WTC11 (cell line): Measurements from ENCODE around the gene NRXN2. TPM values are rescaled to one million over a fixed set of nuclear protein-coding genes. Genes with fewer than 3 reads are reported as not detected.

Source experiments
- ATAC-seq: fragments of 200-7000 bp; cut with Tn5 transposase; 2 replicates; pipeline ENCODE4 v1.10.0; 2021; ENCODE audit warnings: mild to moderate bottlenecking, moderate library complexity
- CTCF ChIA-PET: fragments of 300-600 bp; sonication (Branson Sonifier 250); formaldehyde crosslinking; loops from one replicate; lab custom pipeline; 2021; ENCODE audit warnings: antibody characterized with exemption; lab: Charles Lee
- POLR2A ChIA-PET: fragments of 350-600 bp; sonication (Branson Sonifier 250); formaldehyde crosslinking; loops from one replicate; lab custom pipeline; 2021; ENCODE audit warnings: antibody characterized with exemption; lab: Charles Lee
- DNase-seq: peaks from one replicate; pipeline ENCODE4 v3.0.0; 2021; ENCODE audit warnings: low spot score
- H3K27ac Mint-ChIP-seq: 2 replicates; pipeline ENCODE4 v1.8.0; 2021; ENCODE audit warnings: mixed read lengths
- H3K27me3 Mint-ChIP-seq: 2 replicates; pipeline ENCODE4 v1.8.0; 2021; ENCODE audit warnings: low read depth, mild to moderate bottlenecking, moderate library complexity, mixed read lengths
- H3K36me3 Mint-ChIP-seq: 2 replicates; pipeline ENCODE4 v1.8.0; 2021; ENCODE audit warnings: mixed read lengths
- H3K4me1 Mint-ChIP-seq: 2 replicates; pipeline ENCODE4 v1.8.0; 2022; ENCODE audit warnings: mixed read lengths
- H3K4me3 Mint-ChIP-seq: 2 replicates; pipeline ENCODE4 v1.8.0; 2021; ENCODE audit warnings: mild to moderate bottlenecking, moderate library complexity, mixed read lengths
- H3K9me3 Mint-ChIP-seq: 2 replicates; pipeline ENCODE4 v1.8.0; 2021; ENCODE audit warnings: mixed read lengths
- ATF1 ChIP-seq: sonication (generic); formaldehyde crosslinking; IDR thresholded peaks from 2 replicates; pipeline ENCODE4 v1.8.1; 2023; ENCODE audit warnings: mild to moderate bottlenecking, moderate library complexity, missing genetic modification reagents
- GABPB1 ChIP-seq: sonication (generic); formaldehyde crosslinking; IDR thresholded peaks from 2 replicates; pipeline ENCODE4 v1.8.1; 2023; ENCODE audit warnings: mild to moderate bottlenecking, missing genetic modification reagents
- GRHL2 ChIP-seq: fragments of 250-450 bp; sonication (Bioruptor Pico); IDR thresholded peaks from 2 replicates; pipeline ENCODE4 v1.8.0; 2022; ENCODE audit warnings: mild to moderate bottlenecking, moderate library complexity; ENCODE audit not compliant: insufficient replicate concordance, severe bottlenecking
- KAT7 ChIP-seq: sonication (generic); formaldehyde crosslinking; IDR thresholded peaks from 2 replicates; pipeline ENCODE4 v1.8.1; 2023; ENCODE audit warnings: missing genetic modification reagents, mild to moderate bottlenecking, borderline replicate concordance
- MLX ChIP-seq: sonication (generic); formaldehyde crosslinking; IDR thresholded peaks from 2 replicates; pipeline ENCODE4 v1.8.1; 2023; ENCODE audit warnings: mild to moderate bottlenecking, missing genetic modification reagents, moderate library complexity
- MXD4 ChIP-seq: fragments of 250-450 bp; sonication (Bioruptor Pico); IDR thresholded peaks from 2 replicates; pipeline ENCODE4 v1.8.0; 2021; ENCODE audit warnings: mild to moderate bottlenecking, moderate library complexity, borderline replicate concordance
- MYBL2 ChIP-seq: sonication (generic); formaldehyde crosslinking; IDR thresholded peaks from 2 replicates; pipeline ENCODE4 v1.8.1; 2023; ENCODE audit warnings: mild to moderate bottlenecking, moderate library complexity, missing genetic modification reagents
- NFYB ChIP-seq: sonication (generic); formaldehyde crosslinking; conservative IDR thresholded peaks from 2 replicates; pipeline ENCODE4 v1.8.0; 2022; ENCODE audit warnings: low read depth, missing genetic modification reagents
- NR2C2 ChIP-seq: sonication (generic); formaldehyde crosslinking; IDR thresholded peaks from 2 replicates; pipeline ENCODE4 v1.8.0; 2022; ENCODE audit warnings: mild to moderate bottlenecking, missing genetic modification reagents
- PREB ChIP-seq: sonication (generic); formaldehyde crosslinking; IDR thresholded peaks from 2 replicates; pipeline ENCODE4 v1.8.1; 2022; ENCODE audit warnings: mild to moderate bottlenecking, missing genetic modification reagents, moderate library complexity, borderline replicate concordance
- RORB ChIP-seq: fragments of 250-450 bp; sonication (Bioruptor Pico); IDR thresholded peaks from 2 replicates; pipeline ENCODE4 v1.9.0; 2021; ENCODE audit warnings: mild to moderate bottlenecking
- STAT6 ChIP-seq: sonication (generic); formaldehyde crosslinking; conservative IDR thresholded peaks from 2 replicates; pipeline ENCODE4 v1.8.1; 2023; ENCODE audit warnings: mild to moderate bottlenecking, low read depth, missing genetic modification reagents, moderate library complexity
- TCF7 ChIP-seq: sonication (generic); formaldehyde crosslinking; IDR thresholded peaks from 2 replicates; pipeline ENCODE4 v1.8.0; 2022; ENCODE audit warnings: mild to moderate bottlenecking, low read depth, missing genetic modification reagents, moderate library complexity
- TEAD4 ChIP-seq: sonication (generic); formaldehyde crosslinking; IDR thresholded peaks from 2 replicates; pipeline ENCODE4 v1.8.0; 2022; ENCODE audit warnings: mild to moderate bottlenecking, missing genetic modification reagents
- TP53 ChIP-seq: sonication (generic); formaldehyde crosslinking; IDR thresholded peaks from 2 replicates; pipeline ENCODE4 v1.8.1; 2023; ENCODE audit warnings: mild to moderate bottlenecking, missing genetic modification reagents
- ZBTB21 ChIP-seq: sonication (generic); formaldehyde crosslinking; IDR thresholded peaks from 2 replicates; pipeline ENCODE4 v1.8.1; 2023; ENCODE audit warnings: mild to moderate bottlenecking, missing genetic modification reagents, borderline replicate concordance
- ZNF138 ChIP-seq: sonication (generic); formaldehyde crosslinking; conservative IDR thresholded peaks from 2 replicates; pipeline ENCODE4 v1.8.1; 2022; ENCODE audit warnings: mild to moderate bottlenecking, moderate library complexity, missing genetic modification reagents
- ZNF219 ChIP-seq: sonication (generic); formaldehyde crosslinking; IDR thresholded peaks from 2 replicates; pipeline ENCODE4 v1.8.0; 2023; ENCODE audit warnings: missing genetic modification reagents, mild to moderate bottlenecking, borderline replicate concordance
- ZNF317 ChIP-seq: sonication (generic); formaldehyde crosslinking; IDR thresholded peaks from 2 replicates; pipeline ENCODE4 v1.8.1; 2023; ENCODE audit warnings: low read depth, mild to moderate bottlenecking, moderate library complexity, missing genetic modification reagents, borderline replicate concordance
- ZNF396 ChIP-seq: fragments of 250-450 bp; sonication (Bioruptor Pico); IDR thresholded peaks from 2 replicates; pipeline ENCODE4 v1.8.0; 2021; ENCODE audit warnings: mild to moderate bottlenecking, moderate library complexity, borderline replicate concordance
- total RNA-seq: library from RNA; stranded (reverse); gene quantifications from 3 replicates; pipeline ENCODE4 v1.2.3, GENCODE V29; 2021
- TF ChIP-seq, protein P1 (sequence below): fragments of 250-450 bp; sonication (Bioruptor Pico); IDR thresholded peaks from 2 replicates; pipeline ENCODE4 v2.1.2; 2022; ENCODE audit warnings: mild to moderate bottlenecking, moderate library complexity
- TF ChIP-seq, protein P2 (sequence below): fragments of 250-450 bp; sonication (Bioruptor Pico); IDR thresholded peaks from 2 replicates; pipeline ENCODE4 v1.8.0; 2021; ENCODE audit warnings: mild to moderate bottlenecking
- TF ChIP-seq, protein P3 (sequence below): fragments of 250-450 bp; sonication (Bioruptor Pico); IDR thresholded peaks from 2 replicates; pipeline ENCODE4 v1.9.0; 2021; ENCODE audit warnings: mild to moderate bottlenecking
- TF ChIP-seq, protein P4 (sequence below): sonication (generic); formaldehyde crosslinking; IDR thresholded peaks from 2 replicates; pipeline ENCODE4 v1.8.0; 2023; ENCODE audit warnings: missing genetic modification reagents

The NRXN2 gene
- total RNA-seq, 1 experiment from 2014 or later, result 8.6 TPM

DNA sequence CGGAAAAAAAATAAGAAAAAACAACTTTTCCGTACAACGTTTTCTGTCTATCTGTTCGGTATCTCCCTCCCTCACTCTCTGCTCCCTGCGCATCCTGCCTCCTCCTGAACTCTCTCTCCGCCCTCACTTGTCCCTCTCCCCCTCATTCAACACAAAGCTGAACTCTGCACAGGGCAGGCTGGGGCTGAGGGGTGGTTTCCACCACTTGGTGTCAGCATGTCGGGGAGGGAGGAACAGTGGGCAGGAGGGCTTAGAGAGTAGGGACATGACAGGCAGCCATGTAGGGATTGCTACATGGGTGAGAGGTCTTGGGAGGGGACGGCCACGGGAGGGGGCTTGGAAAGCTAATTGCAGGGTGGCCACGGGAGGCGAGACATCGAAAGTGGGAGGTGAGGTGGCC lies 114.4 kb downstream of the NRXN2 start (continued):
- TF ChIP-seq TEAD4 (CRISPR knock-in tag) (no peak), GABPB1 (CRISPR knock-in tag) (no peak), RORB (CRISPR knock-in tag) (no peak), ATF1 (CRISPR knock-in tag) (no peak)
- TF ChIP-seq, protein P1, sequence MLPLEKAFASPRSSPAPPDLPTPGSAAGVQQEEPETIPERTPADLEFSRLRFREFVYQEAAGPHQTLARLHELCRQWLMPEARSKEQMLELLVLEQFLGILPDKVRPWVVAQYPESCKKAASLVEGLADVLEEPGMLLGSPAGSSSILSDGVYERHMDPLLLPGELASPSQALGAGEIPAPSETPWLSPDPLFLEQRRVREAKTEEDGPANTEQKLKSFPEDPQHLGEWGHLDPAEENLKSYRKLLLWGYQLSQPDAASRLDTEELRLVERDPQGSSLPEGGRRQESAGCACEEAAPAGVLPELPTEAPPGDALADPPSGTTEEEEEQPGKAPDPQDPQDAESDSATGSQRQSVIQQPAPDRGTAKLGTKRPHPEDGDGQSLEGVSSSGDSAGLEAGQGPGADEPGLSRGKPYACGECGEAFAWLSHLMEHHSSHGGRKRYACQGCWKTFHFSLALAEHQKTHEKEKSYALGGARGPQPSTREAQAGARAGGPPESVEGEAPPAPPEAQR (CRISPR knock-in tag), result no peak
- TF ChIP-seq, protein P2, sequence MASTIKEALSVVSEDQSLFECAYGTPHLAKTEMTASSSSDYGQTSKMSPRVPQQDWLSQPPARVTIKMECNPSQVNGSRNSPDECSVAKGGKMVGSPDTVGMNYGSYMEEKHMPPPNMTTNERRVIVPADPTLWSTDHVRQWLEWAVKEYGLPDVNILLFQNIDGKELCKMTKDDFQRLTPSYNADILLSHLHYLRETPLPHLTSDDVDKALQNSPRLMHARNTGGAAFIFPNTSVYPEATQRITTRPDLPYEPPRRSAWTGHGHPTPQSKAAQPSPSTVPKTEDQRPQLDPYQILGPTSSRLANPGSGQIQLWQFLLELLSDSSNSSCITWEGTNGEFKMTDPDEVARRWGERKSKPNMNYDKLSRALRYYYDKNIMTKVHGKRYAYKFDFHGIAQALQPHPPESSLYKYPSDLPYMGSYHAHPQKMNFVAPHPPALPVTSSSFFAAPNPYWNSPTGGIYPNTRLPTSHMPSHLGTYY, result no peak
- TF ChIP-seq, all 79 proteins: peak for 0

DNA sequence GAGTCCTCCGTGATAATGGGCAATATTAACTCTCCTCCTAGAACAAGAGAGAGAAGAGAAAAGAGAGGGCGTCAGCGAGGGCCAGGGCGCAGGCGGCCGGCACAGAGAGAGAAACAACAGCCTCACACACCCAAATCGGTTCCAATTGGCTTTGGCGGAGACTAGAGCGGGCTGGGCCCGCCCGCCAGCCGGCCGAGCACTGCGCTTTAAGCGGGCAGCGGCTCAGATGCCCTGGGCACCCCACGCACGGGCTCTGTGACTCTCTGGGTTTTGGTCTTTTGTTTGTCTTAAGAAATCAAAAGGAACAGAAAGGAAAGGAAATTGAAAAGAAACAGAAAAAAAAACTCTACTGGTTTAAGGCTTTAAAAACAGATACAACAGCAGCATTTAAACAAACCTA lies 115.0 kb downstream of the NRXN2 start:
- TF ChIP-seq NFYB (CRISPR knock-in tag) (no peak), ZNF138 (CRISPR knock-in tag) (no peak), ZNF317 (CRISPR knock-in tag) (no peak), MXD4 (CRISPR knock-in tag) (no peak), KAT7 (CRISPR knock-in tag) (no peak), NR2C2 (CRISPR knock-in tag) (no peak), STAT6 (CRISPR knock-in tag) (no peak), GRHL2 (no peak), ZBTB21 (no peak), ZNF396 (CRISPR knock-in tag) (no peak), TP53 (CRISPR knock-in tag) (no peak), MYBL2 (CRISPR knock-in tag) (no peak), PREB (no peak), ZNF219 (CRISPR knock-in tag) (no peak), MLX (CRISPR knock-in tag) (no peak), TCF7 (no peak)
- TF ChIP-seq, protein P3, sequence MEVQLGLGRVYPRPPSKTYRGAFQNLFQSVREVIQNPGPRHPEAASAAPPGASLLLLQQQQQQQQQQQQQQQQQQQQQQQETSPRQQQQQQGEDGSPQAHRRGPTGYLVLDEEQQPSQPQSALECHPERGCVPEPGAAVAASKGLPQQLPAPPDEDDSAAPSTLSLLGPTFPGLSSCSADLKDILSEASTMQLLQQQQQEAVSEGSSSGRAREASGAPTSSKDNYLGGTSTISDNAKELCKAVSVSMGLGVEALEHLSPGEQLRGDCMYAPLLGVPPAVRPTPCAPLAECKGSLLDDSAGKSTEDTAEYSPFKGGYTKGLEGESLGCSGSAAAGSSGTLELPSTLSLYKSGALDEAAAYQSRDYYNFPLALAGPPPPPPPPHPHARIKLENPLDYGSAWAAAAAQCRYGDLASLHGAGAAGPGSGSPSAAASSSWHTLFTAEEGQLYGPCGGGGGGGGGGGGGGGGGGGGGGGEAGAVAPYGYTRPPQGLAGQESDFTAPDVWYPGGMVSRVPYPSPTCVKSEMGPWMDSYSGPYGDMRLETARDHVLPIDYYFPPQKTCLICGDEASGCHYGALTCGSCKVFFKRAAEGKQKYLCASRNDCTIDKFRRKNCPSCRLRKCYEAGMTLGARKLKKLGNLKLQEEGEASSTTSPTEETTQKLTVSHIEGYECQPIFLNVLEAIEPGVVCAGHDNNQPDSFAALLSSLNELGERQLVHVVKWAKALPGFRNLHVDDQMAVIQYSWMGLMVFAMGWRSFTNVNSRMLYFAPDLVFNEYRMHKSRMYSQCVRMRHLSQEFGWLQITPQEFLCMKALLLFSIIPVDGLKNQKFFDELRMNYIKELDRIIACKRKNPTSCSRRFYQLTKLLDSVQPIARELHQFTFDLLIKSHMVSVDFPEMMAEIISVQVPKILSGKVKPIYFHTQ (CRISPR knock-in tag), result no peak
- TF ChIP-seq, protein P4, sequence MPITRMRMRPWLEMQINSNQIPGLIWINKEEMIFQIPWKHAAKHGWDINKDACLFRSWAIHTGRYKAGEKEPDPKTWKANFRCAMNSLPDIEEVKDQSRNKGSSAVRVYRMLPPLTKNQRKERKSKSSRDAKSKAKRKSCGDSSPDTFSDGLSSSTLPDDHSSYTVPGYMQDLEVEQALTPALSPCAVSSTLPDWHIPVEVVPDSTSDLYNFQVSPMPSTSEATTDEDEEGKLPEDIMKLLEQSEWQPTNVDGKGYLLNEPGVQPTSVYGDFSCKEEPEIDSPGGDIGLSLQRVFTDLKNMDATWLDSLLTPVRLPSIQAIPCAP, result no peak
- TF ChIP-seq, all 79 proteins: peak for 0
- POLR2A ChIA-PET, result interaction anchor here (0.7 kb wide), 1 partner anchor 80 kb away, joined by 5 read pairs; no protein-coding TSS in a partner anchor
- CTCF ChIA-PET, result interaction anchor here (0.6 to 4.6 kb wide), 5 partner anchors 22 to 119 kb away, joined by 3 to 22 read pairs (median 4); no protein-coding TSS in a partner anchor
- H3K36me3 Mint-ChIP-seq, result no peaks in the 10 kb centered on the region
- H3K4me1 Mint-ChIP-seq, result peaks cover 7% of the 10 kb centered on the region; the same call in 1 of the 2 replicates
- no peaks in the 10 kb centered on the region; the same call in none of the 2 replicates for H3K27me3 Mint-ChIP-seq
- ATAC-seq (peak; percentile 38), DNase-seq (no peak)
- no peak overlapping the region for H3K4me3 Mint-ChIP-seq
- H3K27ac Mint-ChIP-seq, result no peak overlapping the region
- H3K9me3 Mint-ChIP-seq, result no peaks in the 10 kb centered on the region
